ENCODE measurements around the gene TMEM72. TPM values are rescaled to one million over a fixed set of nuclear protein-coding genes. Genes with fewer than 3 reads are reported as not detected.

TMEM72 gene
- total RNA-seq, 1 donor from 2014 or later: not detected

GRCh38 chr10:44985175-44985681 lies 74.1 kb downstream of the TMEM72 start:
- Histone ChIP-seq H3K36me3 (ENCODE audit: control insufficient read depth, insufficient read depth, low read length) (no peaks in the 10 kb centered on the region), H3K4me3 (ENCODE audit: low read depth, low read length) (no peak overlapping the region), H3K27me3 (ENCODE audit: control insufficient read depth, insufficient read depth, low read length) (no peaks in the 10 kb centered on the region)
- TF ChIP-seq CTCF (IDR thresholded peaks at IDR 0.05; ENCODE audit: insufficient read depth, low read length, poor library complexity, severe bottlenecking): no peak
- DNase-seq (ENCODE audit: low read depth): no peak

DNA sequence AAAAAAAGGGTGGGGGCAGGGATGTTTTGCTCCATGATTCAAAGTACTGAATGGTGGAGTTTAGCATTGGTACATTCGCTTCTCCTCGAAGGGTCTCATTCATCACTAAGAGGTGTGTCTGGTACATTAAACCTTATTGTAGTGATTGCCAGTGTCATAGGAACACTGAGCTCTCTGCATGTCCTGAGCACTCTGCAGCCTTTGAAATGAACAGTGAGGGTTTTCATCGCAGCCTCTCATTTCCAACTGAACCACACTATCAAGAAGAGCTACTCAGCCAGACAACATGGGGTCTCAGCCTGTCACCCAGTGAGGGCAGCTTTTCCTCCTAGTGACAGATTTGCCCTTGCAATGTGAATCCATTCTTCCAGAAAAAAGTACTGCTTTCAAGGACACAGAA lies 75.0 kb downstream of the TMEM72 start:
- Histone ChIP-seq H3K27me3 (ENCODE audit: control insufficient read depth, insufficient read depth, low read length) (no peaks in the 10 kb centered on the region), H3K36me3 (ENCODE audit: control insufficient read depth, insufficient read depth, low read length) (no peaks in the 10 kb centered on the region), H3K4me3 (ENCODE audit: low read depth, low read length) (no peak overlapping the region)
- no peak for TF ChIP-seq CTCF (IDR thresholded peaks at IDR 0.05; ENCODE audit: insufficient read depth, low read length, poor library complexity, severe bottlenecking)
- DNase-seq (ENCODE audit: low read depth): no peak

Other genes starting within 250 kb of the TMEM72 start
- 67.6 and 72.0 TPM in 2 replicates for gene RASSF4, start 48.5 kb downstream of the TMEM72 start, total RNA-seq
- gene DEPP1, start 67.5 kb downstream of the TMEM72 start, total RNA-seq: 19.8 and 21.9 TPM in 2 replicates
- 21.6 and 30.0 TPM in 2 replicates for gene ZNF22, start 89.6 kb downstream of the TMEM72 start, total RNA-seq